ENCODE results near the gene FGF22.

DNA sequence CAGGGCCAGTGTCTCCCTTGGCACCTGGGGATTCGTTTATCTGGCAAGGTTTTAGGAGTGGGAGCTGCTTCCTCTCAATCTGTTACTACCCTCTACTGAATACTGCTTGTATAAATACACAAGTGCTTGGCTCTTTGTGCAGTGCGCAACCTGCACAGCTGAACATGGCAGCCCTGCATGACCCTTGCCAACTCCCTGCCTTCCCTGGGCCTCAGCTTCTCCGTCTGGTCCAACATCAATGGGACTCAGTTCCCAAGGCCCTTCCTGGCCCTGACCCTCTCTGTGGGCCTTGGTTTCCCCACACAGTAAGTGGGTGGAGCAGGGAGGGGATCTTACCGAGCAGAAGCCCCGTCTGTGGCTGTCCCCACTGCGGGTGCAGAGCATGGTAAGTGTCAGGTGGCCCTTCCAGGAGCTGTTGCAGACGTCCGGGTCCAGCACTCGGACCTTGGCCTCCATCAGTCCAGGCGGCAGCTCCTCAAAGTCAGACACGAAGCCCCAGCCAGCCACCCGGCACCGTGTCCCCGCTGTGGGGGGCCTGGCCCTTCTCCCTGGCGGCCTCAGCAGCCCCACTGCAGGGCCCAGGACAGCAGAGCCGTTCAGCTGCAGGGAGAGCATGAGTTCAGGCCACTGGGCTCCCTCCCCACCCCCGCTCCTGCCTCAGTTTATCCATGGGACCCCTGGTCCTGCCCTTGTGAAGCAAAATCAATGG is 47.1 kb downstream of the FGF22 start:
- TF ChIP-seq, protein P1, sequence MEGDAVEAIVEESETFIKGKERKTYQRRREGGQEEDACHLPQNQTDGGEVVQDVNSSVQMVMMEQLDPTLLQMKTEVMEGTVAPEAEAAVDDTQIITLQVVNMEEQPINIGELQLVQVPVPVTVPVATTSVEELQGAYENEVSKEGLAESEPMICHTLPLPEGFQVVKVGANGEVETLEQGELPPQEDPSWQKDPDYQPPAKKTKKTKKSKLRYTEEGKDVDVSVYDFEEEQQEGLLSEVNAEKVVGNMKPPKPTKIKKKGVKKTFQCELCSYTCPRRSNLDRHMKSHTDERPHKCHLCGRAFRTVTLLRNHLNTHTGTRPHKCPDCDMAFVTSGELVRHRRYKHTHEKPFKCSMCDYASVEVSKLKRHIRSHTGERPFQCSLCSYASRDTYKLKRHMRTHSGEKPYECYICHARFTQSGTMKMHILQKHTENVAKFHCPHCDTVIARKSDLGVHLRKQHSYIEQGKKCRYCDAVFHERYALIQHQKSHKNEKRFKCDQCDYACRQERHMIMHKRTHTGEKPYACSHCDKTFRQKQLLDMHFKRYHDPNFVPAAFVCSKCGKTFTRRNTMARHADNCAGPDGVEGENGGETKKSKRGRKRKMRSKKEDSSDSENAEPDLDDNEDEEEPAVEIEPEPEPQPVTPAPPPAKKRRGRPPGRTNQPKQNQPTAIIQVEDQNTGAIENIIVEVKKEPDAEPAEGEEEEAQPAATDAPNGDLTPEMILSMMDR (IDR thresholded peaks at IDR 0.05) = no peak
- no peak for TF ChIP-seq POLR2A (IDR thresholded peaks at IDR 0.05)

Data from esophagus squamous epithelium (tissue), 4 donors.